Osteoblast (primary cell): ENCODE data around the gene PARP15. TPM values are rescaled to one million over a fixed set of nuclear protein-coding genes. Genes with fewer than 3 reads are reported as not detected.

Source experiments
- DNase-seq: peaks from one replicate; pipeline ENCODE4 v3.0.0; 2011; ENCODE audit warnings: low spot score, mixed read lengths; ENCODE audit not compliant: insufficient read length; ENCODE audit errors: missing footprints
- H2AFZ ChIP-seq: 2 replicates; pipeline ENCODE4 v1.6.0; 2011; ENCODE audit warnings: mild to moderate bottlenecking, low read length
- H3K27ac ChIP-seq: 2 replicates; pipeline ENCODE4 v1.5.1; 2011; ENCODE audit warnings: mild to moderate bottlenecking, low read depth, low read length, moderate library complexity
- H3K27me3 ChIP-seq: 2 replicates; pipeline ENCODE4 v1.6.0; 2012; ENCODE audit warnings: mild to moderate bottlenecking, control low read depth, inconsistent platforms, low read length, moderate library complexity; ENCODE audit not compliant: insufficient read depth
- H3K36me3 ChIP-seq: 2 replicates; pipeline ENCODE4 v1.5.1; 2011; ENCODE audit warnings: mild to moderate bottlenecking, low read length, control low read depth, moderate library complexity; ENCODE audit not compliant: insufficient read depth
- H3K4me1 ChIP-seq: 2 replicates; pipeline ENCODE4 v1.5.1; 2011; ENCODE audit warnings: mild to moderate bottlenecking, low read length, control low read depth, moderate library complexity; ENCODE audit not compliant: insufficient read depth
- H3K4me2 ChIP-seq: 2 replicates; pipeline ENCODE4 v1.6.0; 2011; ENCODE audit warnings: mild to moderate bottlenecking, low read length; ENCODE audit not compliant: insufficient read depth
- H3K4me3 ChIP-seq: fragments of 200-600 bp; sonication (generic); 3 replicates; pipeline ENCODE4 v1.5.1; 2012; ENCODE audit warnings: mild to moderate bottlenecking, low read length, inconsistent platforms; ENCODE audit not compliant: insufficient read depth
- H3K79me2 ChIP-seq: 2 replicates; pipeline ENCODE4 v1.6.0; 2012; ENCODE audit warnings: mild to moderate bottlenecking, low read length, control low read depth, inconsistent platforms; ENCODE audit not compliant: insufficient read depth
- H3K9me3 ChIP-seq: 2 replicates; pipeline ENCODE4 v1.5.1; 2011; ENCODE audit warnings: low read depth, low read length, control low read depth
- H4K20me1 ChIP-seq: 2 replicates; pipeline ENCODE4 v1.6.0; 2012; ENCODE audit warnings: mild to moderate bottlenecking, low read length, control low read depth; ENCODE audit not compliant: insufficient read depth
- CTCF ChIP-seq: IDR thresholded peaks from 2 replicates; pipeline ENCODE4 v1.5.1; 2011; ENCODE audit warnings: mild to moderate bottlenecking, low read depth, low read length, moderate library complexity; ENCODE audit errors: extremely low read depth
- total RNA-seq: library from RNA; depleted of rRNA; stranded (reverse); fragments of >200 nt; gene quantifications from 2 replicates; pipeline ENCODE4 v1.2.3, GENCODE V29; 2012

PARP15 gene
- total RNA-seq, 1 donor: 3.6 TPM

- Histone ChIP-seq H3K79me2 (no peaks in the 10 kb centered on the region), H3K27me3 (peaks cover 8% of the 10 kb centered on the region), H3K36me3 (no peaks in the 10 kb centered on the region), H3K4me1 (peaks cover 5% of the 10 kb centered on the region), H3K27ac (no peak overlapping the region), H3K4me2 (no peak overlapping the region), H3K9me3 (no peaks in the 10 kb centered on the region), H4K20me1 (no peaks in the 10 kb centered on the region), H2AFZ (no peak overlapping the region), H3K4me3 (no peak overlapping the region)
- TF ChIP-seq CTCF: no peak
- DNase-seq: no peak
Measured at GRCh38 chr3:122612696-122613095, 35.2 kb downstream of the PARP15 start.

GRCh38 chr3:122615303-122615702, 37.9 kb downstream of the PARP15 start:
- Histone ChIP-seq H3K9me3 (no peaks in the 10 kb centered on the region), H3K4me2 (no peak overlapping the region), H3K27ac (no peak overlapping the region), H3K36me3 (no peaks in the 10 kb centered on the region), H2AFZ (no peak overlapping the region), H3K4me1 (no peaks in the 10 kb centered on the region), H3K79me2 (no peaks in the 10 kb centered on the region), H3K27me3 (peaks cover 13% of the 10 kb centered on the region), H3K4me3 (no peak overlapping the region), H4K20me1 (no peaks in the 10 kb centered on the region)
- TF ChIP-seq CTCF: no peak
- DNase-seq: no peak

- Histone ChIP-seq H4K20me1 (no peaks in the 10 kb centered on the region), H3K4me1 (no peaks in the 10 kb centered on the region), H3K27me3 (peaks cover 13% of the 10 kb centered on the region), H3K79me2 (no peaks in the 10 kb centered on the region), H3K4me2 (no peak overlapping the region), H3K4me3 (no peak overlapping the region), H3K9me3 (no peaks in the 10 kb centered on the region), H3K36me3 (no peaks in the 10 kb centered on the region), H2AFZ (no peak overlapping the region), H3K27ac (no peak overlapping the region)
- no peak for TF ChIP-seq CTCF
- DNase-seq: no peak
Measured at GRCh38 chr3:122618614-122619013, 41.2 kb downstream of the PARP15 start.

- no peak overlapping the region for H3K27ac ChIP-seq
- no peaks in the 10 kb centered on the region for H4K20me1 ChIP-seq
- H3K4me3 ChIP-seq: no peak overlapping the region
- DNase-seq: no peak
- no peaks in the 10 kb centered on the region for H3K4me1 ChIP-seq
- no peak for TF ChIP-seq CTCF
- H2AFZ ChIP-seq: no peak overlapping the region
- H3K4me2 ChIP-seq: no peak overlapping the region
- no peaks in the 10 kb centered on the region for H3K79me2 ChIP-seq
- H3K36me3 ChIP-seq: no peaks in the 10 kb centered on the region
- peaks cover 13% of the 10 kb centered on the region for H3K27me3 ChIP-seq
- no peaks in the 10 kb centered on the region for H3K9me3 ChIP-seq
Measured at GRCh38 chr3:122619040-122619439, 41.6 kb downstream of the PARP15 start.
